ENCODE measurements around the gene ABCD2.

Gene ABCD2

DNA sequence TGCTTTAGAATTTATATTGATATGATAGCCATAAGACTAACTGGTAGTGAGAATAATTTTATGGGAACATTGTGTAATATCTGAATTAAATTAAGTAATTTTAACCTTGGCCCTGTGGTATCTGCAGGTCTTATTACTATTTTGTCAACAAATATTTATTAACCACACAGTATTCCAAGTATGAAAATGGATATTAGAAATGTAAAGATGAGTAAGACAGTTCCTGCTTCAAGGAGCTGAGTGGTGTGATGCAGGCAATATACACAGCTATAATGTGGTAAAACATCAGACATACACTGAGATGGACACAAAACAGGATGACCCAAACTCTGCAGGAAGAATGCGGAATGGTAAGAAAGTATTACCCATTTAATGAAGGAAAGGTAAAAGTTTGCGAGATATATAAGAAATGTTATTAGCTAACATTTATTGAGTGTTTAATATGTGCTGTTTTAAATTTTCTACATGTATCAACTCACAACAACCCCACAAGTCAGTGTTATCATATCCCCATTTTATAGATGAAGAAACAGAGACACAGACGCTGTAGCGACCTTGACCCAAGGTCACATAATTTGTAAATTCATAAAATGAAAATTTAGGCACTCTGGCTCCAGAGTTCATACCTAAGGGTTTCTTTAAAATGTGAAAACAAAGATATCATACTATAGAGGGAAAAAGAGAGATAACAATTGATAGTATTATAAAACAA lies 12.7 kb downstream of the ABCD2 start:
- TF ChIP-seq TAF1 (IDR thresholded peaks at IDR 0.05; ENCODE audit: borderline replicate concordance, insufficient read depth, low read length) (no peak), FOXP2 (optimal IDR thresholded peaks at IDR 0.05; ENCODE audit: borderline replicate concordance, extremely low read depth, extremely low read length, insufficient read depth) (no peak), SIN3A (IDR thresholded peaks at IDR 0.05; ENCODE audit: borderline replicate concordance, insufficient read depth, low read length) (no peak), POLR2AphosphoS5 (IDR thresholded peaks at IDR 0.05; ENCODE audit: low read depth, low read length) (no peak)
- TF ChIP-seq, protein P1, sequence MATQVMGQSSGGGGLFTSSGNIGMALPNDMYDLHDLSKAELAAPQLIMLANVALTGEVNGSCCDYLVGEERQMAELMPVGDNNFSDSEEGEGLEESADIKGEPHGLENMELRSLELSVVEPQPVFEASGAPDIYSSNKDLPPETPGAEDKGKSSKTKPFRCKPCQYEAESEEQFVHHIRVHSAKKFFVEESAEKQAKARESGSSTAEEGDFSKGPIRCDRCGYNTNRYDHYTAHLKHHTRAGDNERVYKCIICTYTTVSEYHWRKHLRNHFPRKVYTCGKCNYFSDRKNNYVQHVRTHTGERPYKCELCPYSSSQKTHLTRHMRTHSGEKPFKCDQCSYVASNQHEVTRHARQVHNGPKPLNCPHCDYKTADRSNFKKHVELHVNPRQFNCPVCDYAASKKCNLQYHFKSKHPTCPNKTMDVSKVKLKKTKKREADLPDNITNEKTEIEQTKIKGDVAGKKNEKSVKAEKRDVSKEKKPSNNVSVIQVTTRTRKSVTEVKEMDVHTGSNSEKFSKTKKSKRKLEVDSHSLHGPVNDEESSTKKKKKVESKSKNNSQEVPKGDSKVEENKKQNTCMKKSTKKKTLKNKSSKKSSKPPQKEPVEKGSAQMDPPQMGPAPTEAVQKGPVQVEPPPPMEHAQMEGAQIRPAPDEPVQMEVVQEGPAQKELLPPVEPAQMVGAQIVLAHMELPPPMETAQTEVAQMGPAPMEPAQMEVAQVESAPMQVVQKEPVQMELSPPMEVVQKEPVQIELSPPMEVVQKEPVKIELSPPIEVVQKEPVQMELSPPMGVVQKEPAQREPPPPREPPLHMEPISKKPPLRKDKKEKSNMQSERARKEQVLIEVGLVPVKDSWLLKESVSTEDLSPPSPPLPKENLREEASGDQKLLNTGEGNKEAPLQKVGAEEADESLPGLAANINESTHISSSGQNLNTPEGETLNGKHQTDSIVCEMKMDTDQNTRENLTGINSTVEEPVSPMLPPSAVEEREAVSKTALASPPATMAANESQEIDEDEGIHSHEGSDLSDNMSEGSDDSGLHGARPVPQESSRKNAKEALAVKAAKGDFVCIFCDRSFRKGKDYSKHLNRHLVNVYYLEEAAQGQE (IDR thresholded peaks at IDR 0.05; ENCODE audit: insufficient read depth in 1 of 2, low read depth in 2 of 2, low read length in 2 of 2), result no peak

DNA sequence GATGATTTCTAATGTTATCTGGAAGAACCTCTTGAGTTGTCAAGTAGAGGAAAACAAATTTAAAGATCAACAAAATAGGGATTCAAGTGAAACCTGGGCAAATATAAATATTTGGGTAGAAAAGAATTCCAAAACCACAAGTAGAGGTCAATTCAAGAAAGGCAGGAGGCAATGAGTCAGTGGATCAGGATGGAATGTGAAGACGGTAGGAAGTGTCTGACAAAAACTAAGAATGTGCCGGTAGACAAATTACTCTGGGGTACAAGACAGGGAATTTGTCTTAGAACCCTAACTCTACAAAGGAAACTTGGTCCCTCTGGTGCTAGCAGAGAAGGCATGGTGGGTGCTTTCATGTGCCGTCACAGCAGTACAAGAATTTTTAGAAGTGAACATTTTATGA lies 13.6 kb downstream of the ABCD2 start:
- TF ChIP-seq FOXP2 (optimal IDR thresholded peaks at IDR 0.05; ENCODE audit: borderline replicate concordance, extremely low read depth, extremely low read length, insufficient read depth), result no peak
- no peak for TF ChIP-seq TAF1 (IDR thresholded peaks at IDR 0.05; ENCODE audit: borderline replicate concordance, insufficient read depth, low read length)
- no peak for TF ChIP-seq POLR2AphosphoS5 (IDR thresholded peaks at IDR 0.05; ENCODE audit: low read depth, low read length)
- TF ChIP-seq SIN3A (IDR thresholded peaks at IDR 0.05; ENCODE audit: borderline replicate concordance, insufficient read depth, low read length), result no peak
- TF ChIP-seq, protein P1 (IDR thresholded peaks at IDR 0.05; ENCODE audit: insufficient read depth in 1 of 2, low read depth in 2 of 2, low read length in 2 of 2), result no peak

DNA sequence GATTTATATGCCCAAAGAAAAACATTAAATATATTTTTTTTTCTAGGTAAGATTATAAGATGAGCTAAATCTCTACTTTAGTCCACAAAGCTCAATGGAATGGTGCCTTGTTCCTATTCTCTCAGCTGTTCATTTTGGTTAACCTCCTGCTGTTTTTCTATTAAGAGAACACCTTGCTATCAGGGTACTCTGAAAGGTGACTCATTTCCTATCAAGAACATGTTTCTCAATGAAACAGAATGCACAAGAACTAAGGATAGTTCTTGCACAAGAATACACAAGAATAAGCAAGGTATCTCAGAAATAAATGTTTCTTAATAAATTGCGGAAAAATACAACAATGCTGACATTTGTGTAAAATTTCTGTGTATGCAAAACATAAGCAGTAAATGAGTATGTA lies 14.1 kb downstream of the ABCD2 start:
- TF ChIP-seq FOXP2 (optimal IDR thresholded peaks at IDR 0.05; ENCODE audit: borderline replicate concordance, extremely low read depth, extremely low read length, insufficient read depth) (no peak), TAF1 (IDR thresholded peaks at IDR 0.05; ENCODE audit: borderline replicate concordance, insufficient read depth, low read length) (no peak), SIN3A (IDR thresholded peaks at IDR 0.05; ENCODE audit: borderline replicate concordance, insufficient read depth, low read length) (no peak), POLR2AphosphoS5 (IDR thresholded peaks at IDR 0.05; ENCODE audit: low read depth, low read length) (no peak)
- TF ChIP-seq, protein P1 (IDR thresholded peaks at IDR 0.05; ENCODE audit: insufficient read depth in 1 of 2, low read depth in 2 of 2, low read length in 2 of 2), result no peak

DNA sequence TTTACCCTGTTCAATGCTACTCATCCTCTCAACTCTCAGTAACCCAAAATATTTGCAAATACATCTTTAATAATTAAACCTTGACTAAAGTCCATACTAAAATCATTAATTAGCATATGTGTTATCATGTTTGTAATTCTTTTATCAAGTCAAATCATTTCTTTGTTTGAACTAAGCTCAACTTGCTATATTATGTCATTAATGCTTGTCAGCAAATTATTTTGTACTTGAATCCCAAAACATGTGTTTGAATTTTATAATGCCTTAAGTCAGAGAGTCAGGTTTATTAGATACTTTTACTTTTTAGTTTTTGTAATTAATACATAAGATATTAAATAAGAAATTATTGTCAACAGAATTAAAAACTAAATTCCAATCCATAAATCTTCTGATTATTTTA lies 16.5 kb downstream of the ABCD2 start:
- TF ChIP-seq FOXP2 (optimal IDR thresholded peaks at IDR 0.05; ENCODE audit: borderline replicate concordance, extremely low read depth, extremely low read length, insufficient read depth) (no peak), POLR2AphosphoS5 (IDR thresholded peaks at IDR 0.05; ENCODE audit: low read depth, low read length) (no peak), TAF1 (IDR thresholded peaks at IDR 0.05; ENCODE audit: borderline replicate concordance, insufficient read depth, low read length) (no peak), SIN3A (IDR thresholded peaks at IDR 0.05; ENCODE audit: borderline replicate concordance, insufficient read depth, low read length) (no peak)
- TF ChIP-seq, protein P1 (IDR thresholded peaks at IDR 0.05; ENCODE audit: insufficient read depth in 1 of 2, low read depth in 2 of 2, low read length in 2 of 2), result no peak

All from PFSK-1 (cell line).